ENCODE results near the gene TADA1.
"Not testable (repeated sequence)": the region's sequence is repeated elsewhere in the genome, so short reads cannot be mapped to it uniquely, and the experiment has no call there.

Gene TADA1

GRCh38 chr1:166840309-166841274 is 35.5 kb downstream of the TADA1 start:
- no peak for DNase-seq

DNA sequence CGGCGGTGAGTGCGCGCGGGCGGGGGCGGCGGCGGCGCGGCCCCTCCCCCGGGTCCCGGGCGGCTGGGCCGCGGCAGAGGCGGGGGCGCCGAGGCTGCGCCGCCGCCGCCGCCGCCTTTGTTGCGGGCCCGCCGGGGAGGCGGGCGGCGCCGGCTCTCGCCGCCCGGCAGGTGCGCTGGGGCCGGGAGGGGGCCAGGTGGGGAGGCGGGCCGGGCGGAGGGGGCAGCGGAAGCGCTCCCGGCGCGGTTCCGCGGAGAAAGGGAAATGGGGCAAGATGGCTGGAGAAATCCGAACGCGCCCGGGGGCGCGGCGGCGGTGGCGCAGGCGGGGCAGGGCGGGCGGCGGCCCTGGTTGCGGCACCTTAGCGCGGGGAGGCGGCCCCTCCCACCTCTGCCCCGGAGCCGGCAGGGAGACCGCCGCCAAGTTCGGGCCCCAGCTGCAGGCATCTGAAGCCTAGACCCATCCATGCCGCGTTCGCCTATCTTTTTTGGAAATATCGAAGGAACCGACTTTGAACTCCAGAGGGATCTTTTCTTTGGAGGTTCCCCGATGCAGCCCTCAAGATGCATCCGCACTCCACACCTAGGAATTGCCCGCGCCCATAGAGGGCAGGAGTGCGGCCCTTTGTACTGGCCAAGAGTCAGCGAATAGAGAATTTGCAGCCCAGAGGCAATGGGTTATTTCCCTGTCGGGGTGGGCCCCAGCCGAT is 36.3 kb downstream of the TADA1 start:
- DNase-seq: peak; percentile 58 to 75

GRCh38 chr1:166838766-166839599 is 37.1 kb downstream of the TADA1 start, which contains the start of gene POGK:
TSS of gene POGK (plus strand) at chr1:166839475. CDS start at chr1:166840957, 1,482 bp downstream.
- peak; percentile 86 to 91 for DNase-seq

GRCh38 chr1:166836733-166837132 is 39.3 kb downstream of the TADA1 start:
- no peak for DNase-seq

GRCh38 chr1:166829762-166830161 is 46.3 kb downstream of the TADA1 start:
- not testable (repeated sequence) for DNase-seq

GRCh38 chr1:166827426-166827825 is 48.6 kb downstream of the TADA1 start:
- DNase-seq: no peak

- DNase-seq: no peak
Measured at GRCh38 chr1:166822385-166822784, 53.7 kb downstream of the TADA1 start.

DNA sequence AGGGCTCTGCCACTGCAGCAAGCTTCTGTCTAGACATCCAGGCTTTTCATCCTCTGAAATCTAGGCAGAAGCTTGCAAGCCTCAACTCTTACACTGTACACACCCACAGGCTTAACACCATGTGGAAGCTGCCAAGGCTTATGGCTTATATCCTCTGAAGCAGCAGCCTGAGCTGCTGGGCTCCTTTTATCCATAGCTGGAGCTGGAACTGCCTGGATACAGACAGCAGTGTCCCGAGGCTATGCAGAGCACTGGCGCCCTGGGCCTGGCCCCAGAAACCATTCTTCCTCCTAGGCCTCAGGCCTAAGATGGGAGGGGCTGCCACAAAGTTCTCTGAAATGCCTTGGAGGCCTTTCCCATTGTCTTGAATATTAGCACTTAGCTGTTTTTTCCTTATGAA is 56.1 kb downstream of the TADA1 start:
- no peak for DNase-seq

DNA sequence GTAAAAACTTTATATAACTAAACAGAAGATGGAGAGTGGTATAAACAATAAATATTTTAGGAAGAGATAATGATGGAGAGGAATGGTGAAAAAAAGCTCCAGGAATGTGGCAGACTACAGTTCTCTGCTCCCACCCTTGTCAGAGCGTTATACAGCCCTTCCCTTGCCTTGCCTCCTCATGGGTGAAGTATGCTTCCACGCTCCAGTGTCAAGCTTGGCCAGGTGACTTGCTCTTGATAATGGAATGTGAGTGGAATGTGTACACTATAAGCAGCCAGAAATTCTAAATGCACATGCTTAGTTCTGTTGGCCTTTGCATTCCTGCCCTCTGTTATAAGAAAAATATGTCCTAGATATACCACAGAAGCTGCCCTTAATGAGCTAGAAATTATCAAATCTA is 61.5 kb downstream of the TADA1 start:
- DNase-seq: no peak

DNA sequence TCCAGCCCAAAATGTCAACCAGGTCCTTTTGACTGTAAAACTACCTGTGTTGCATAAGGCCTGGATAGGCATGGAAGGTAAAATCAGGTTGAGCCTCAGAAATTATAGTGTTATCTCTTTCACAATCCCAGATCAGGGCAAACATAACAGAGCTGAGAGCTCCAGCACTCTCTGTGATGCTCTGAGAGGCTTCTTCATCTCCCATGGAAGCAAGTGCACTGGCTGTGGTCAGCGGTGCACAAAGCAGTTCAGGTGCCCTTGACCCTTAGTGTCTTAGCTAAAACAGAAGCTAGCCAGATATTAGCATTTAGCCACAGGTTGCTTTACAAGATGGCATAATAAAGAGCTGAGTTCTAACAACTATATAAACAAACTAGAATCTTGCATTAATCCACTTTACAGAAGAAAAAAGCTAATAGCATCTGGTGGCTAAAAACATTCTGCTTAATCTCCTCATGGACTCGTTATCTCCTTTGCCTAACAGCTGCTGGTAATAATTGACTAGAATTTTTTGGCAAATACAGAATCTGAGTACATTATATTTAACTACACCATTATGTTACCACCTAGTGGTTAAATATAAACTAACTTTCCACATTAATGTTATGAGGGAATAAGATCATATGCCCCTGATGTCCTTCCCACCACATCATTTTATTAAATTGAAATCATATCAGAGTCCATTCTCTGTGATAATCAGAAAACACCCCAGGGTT is 62.4 kb downstream of the TADA1 start:
- DNase-seq: no peak

DNA sequence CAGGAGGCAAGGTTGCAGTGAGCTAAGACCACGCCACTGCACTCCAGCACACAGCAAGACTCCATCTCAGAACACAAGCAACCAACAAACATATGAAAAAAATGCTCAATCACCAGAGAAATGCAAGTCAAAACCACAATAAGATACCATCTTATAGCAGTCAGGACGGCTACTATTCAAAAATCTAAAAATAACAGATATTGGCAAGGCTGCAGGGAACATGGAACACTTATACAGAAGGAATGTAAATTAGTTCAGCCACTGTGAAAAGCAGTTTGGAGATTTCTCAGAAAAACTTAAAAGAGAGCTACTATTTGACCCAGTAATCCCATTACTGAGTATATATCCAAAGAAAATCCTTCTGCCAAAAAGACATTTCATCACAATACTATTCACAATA is 64.4 kb downstream of the TADA1 start:
- no peak for DNase-seq

DNA sequence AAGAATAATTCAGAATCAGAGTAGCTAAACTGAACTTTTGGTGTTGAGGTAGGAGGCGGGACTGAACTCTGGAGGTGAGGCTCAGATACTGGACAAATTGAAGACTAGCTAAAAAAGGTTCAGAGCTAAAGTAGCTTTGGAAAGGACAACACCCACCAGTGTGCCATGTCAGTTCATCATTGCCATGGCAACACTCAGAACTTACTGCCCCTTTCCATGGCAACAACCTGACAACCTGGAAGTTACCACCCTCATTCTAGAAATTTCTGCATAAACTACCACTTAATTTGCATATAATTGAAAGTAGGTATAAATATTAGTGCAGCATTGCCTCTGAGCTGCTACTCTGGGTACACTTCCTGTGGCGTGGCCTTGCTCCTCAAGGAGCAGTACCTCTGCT is 67.1 kb downstream of the TADA1 start:
- DNase-seq: no peak
